EH (cell line): Measurements from ENCODE around the gene PALD1.
"Not testable (repeated sequence)": the region's sequence is repeated elsewhere in the genome, so short reads cannot be mapped to it uniquely, and the experiment has no call there.

Experiments
- DNase-seq: peaks from one replicate; pipeline ENCODE4 v3.0.0-alpha.2; 2015; ENCODE audit warnings: low read depth

The PALD1 gene

DNA sequence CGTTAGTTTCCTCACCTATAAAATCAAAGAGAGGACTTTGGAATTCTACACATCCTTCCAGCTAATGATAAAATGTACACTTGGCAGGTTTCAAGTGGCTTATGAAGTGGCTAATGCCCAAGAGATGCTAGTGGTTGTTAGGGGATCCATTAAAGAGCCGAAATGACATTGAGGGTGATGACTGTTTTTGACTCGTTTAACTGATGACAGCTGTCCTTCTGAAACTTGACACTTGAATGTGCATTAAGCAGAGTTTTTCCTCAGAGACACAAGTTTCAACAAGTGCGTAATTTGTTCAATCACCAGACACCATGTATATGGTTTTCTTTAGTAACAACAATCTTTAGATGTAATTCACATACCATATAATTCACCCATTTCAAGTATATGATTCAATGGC lies 125.5 kb downstream of the PALD1 start:
- no peak for DNase-seq

DNA sequence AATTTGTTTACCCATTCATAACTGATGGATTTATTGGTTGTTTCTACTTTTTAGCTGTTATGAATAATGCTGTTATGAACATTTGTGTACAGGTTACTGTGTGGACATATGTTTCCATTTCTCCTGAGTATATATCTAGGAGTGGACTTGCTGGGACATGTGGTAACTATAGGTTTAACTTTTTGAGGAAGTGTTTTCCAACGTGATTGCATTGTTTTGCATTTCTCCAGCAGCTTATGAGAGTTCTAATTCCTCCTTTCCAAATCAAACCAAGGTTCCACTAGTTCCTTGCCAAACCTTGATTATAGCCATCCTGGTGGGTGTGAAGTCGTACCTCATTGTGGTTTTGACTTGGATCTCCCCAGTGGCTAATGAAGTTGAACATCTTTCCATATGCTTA lies 126.6 kb downstream of the PALD1 start:
- DNase-seq: no peak

DNA sequence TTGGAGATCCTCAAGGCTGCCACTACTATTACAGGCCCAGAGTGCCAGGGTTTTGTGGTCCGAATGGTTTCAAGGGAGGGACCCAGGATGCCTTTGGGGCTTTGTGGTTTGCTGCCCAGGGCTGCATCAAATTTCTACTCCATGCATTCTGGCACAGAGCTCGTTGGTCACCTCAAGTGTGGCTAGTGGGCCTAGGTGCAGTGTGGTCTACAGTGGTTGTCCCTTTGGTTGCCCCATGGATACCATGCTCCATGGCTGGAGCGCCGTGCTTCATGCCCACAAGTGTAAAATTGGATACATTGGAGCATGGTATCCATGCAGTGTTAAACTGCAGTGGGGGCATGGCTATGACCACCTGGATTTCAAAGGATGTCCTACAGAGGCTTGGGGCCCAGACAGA lies 129.4 kb downstream of the PALD1 start:
- no peak for DNase-seq

DNA sequence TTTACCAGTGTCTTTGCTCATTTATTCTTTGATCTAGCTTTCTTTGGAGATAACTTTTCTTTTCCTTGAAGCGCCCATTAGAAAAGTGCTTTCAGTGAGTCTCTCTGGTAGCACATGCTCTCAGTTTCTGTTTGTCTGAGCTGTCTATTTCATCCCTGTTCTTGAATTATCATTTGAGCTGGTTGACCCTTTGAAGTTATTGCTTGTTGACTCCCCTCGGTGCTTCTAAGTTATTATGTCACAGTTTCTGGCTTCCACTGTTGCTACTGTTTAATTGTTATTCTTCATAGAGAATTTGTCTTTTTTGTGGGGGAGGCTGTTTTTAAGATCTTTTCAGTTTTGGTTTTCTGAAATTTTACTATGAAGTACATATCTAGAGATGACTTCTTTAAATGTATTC lies 135.4 kb downstream of the PALD1 start:
- no peak for DNase-seq

DNA sequence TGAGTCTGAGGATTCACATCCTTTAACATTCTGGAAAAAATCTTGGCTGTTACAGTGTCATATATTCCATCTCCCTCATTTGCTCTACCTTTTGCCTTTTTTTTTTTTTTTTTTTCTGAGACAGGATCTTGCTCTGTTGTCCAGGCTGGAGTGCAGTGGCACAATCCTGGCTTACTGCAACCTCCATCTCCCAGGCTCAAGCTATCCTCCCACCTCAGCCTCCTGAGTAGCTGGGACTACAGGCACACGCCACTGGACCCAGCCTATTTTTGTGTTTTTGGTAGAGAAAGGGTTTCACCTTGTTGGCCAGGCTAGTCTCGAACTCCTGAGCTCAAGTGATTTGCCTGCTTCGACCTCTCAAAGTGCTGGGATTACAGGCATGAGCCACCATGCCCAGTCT lies 135.8 kb downstream of the PALD1 start:
- DNase-seq: not testable (repeated sequence)

DNA sequence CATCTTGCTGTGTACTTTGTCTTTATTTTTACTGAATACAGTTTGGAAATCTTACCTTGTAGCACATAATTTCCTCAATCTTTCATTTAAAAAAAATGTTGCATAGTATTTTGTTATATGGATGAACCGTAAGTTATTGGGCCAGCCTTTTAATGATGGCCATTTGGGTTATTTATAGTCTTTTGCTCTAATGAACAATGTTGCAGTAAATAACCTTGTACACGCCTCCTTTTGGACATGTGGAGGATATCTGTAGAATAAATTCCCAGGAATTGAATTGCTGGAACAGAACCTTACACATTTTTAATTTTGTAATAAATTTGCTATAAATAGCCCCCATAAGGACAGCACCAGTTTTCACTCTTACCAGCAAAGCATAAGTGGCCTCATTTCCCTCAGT lies 136.6 kb downstream of the PALD1 start:
- no peak for DNase-seq

DNA sequence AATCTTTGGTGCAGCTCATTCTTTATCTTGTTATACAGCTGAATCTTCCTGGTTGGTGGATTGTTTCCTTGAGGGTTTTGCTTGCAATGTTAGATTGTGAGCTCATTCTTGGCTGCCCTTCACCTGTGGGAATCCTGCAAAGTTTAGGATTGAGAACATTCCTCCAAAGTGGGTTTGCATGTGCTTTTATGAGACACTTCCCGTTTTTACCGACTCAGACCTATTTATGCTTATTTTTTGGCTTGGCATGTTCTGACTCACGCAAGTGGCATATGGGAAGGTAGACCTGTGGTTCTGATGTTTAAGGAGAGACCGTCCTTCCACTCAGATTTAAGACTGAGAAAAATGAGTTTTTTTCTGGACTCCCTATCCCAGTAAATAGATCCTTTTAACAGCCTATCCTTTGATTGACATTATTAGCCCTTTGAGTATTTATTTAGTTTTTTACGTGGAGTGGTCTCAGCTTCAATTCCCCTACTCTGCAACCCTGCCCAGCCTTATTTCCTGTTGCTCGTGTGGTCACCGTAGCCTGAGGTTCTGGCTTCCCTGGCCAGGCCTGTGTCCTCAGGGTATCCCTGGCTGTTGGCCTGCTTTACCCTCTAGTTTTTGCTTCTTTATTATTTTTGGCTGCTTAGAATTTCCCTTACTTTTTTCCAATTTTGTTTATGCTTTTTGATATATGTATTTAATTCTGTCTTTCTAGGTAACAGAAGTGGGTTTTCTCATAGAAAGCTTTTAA lies 137.4 kb downstream of the PALD1 start:
- DNase-seq: peak; percentile 3

DNA sequence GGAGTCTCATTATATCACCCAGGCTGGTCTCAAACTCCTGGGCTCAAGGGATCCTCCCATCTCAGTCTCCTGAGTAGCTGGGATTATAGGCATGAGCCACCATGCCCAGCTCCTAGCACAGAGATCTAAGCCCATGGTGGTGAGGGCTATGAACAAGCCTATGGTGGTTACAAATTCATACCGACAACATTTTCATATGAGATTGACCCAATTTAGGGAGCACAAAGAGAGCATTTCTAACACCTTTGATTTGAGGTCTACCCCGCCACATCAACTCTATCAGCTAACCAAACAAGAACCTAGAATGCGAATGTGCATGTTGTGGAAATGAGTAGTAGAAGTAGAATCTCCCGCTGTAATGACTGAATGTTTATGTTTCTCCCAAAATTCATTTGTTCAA lies 138.2 kb downstream of the PALD1 start:
- DNase-seq: no peak
